Upper lobe of left lung (tissue), 4 donors: ENCODE data around the gene TRIP10.

Experiments used
- CTCF ChIP-seq, 6 experiments: fragments of 450-650 bp in 4 of 6; fragments of 200-600 bp in 2 of 6; sonication (generic) in 2 of 6; IDR thresholded peaks; one replicate each; pipeline ENCODE4 v1.5.1; 2016 to 2019; ENCODE audit warnings: antibody characterized with exemption in 6 of 6
- POLR2A ChIP-seq, 4 donors: fragments of 450-650 bp; IDR thresholded peaks; one replicate each; pipeline ENCODE4 v1.5.1; 2016 to 2017; ENCODE audit warnings: antibody characterized with exemption in 4 of 4, mild to moderate bottlenecking in 2 of 4

DNA sequence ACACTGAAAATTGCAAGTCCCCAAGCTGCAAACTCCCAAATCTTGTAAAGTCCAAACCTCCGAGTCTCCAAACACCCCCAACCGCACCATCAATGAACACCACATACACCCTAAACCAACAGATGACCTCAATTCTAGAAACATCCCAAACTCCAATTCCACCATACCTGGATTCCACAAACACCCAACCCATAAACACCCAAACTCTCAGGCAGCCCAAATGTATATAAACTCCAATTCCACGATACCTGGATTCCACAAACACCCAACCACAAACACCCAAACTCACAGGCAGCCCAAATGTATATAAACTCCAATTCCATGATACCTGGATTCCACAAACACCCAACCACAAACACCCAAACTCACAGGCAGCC lies 19.5 kb upstream of the TRIP10 start:
- no peak for TF ChIP-seq CTCF (IDR thresholded peaks at IDR 0.05)
- TF ChIP-seq POLR2A (IDR thresholded peaks at IDR 0.05) = no peak
